GM15510 (cell line): Measurements from ENCODE around the gene BIN1.

Experiments
- POLR2A ChIP-seq: IDR thresholded peaks from 3 replicates; pipeline ENCODE4 v1.6.1; 2011; ENCODE audit warnings: borderline replicate concordance; ENCODE audit not compliant: insufficient read length; ENCODE audit errors: extremely low read depth

BIN1 gene

GRCh38 chr2:127011796-127012195, 95.2 kb downstream of the BIN1 start:
- no peak for TF ChIP-seq POLR2A

GRCh38 chr2:127011231-127011661, 95.7 kb downstream of the BIN1 start:
- no peak for TF ChIP-seq POLR2A

- no peak for TF ChIP-seq POLR2A
Measured at GRCh38 chr2:127008265-127009015, 98.5 kb downstream of the BIN1 start.

- TF ChIP-seq POLR2A: no peak
Measured at GRCh38 chr2:127007652-127008051, 99.3 kb downstream of the BIN1 start.

GRCh38 chr2:127006962-127007361, 100.0 kb downstream of the BIN1 start:
- no peak for TF ChIP-seq POLR2A

- TF ChIP-seq POLR2A: no peak
Measured at GRCh38 chr2:127004893-127005600, 101.9 kb downstream of the BIN1 start.

GRCh38 chr2:127003070-127003800, 103.7 kb downstream of the BIN1 start:
- TF ChIP-seq POLR2A: no peak

- no peak for TF ChIP-seq POLR2A
Measured at GRCh38 chr2:127001751-127002150, 105.2 kb downstream of the BIN1 start.

GRCh38 chr2:127000937-127001336, 106.0 kb downstream of the BIN1 start:
- TF ChIP-seq POLR2A: no peak

GRCh38 chr2:127000194-127000593, 106.8 kb downstream of the BIN1 start:
- TF ChIP-seq POLR2A: no peak

GRCh38 chr2:126999106-126999756, 107.7 kb downstream of the BIN1 start:
- no peak for TF ChIP-seq POLR2A

- TF ChIP-seq POLR2A: no peak
Measured at GRCh38 chr2:126998486-126998885, 108.5 kb downstream of the BIN1 start.
